ENCODE measurements around the gene CMPK1.

DNA sequence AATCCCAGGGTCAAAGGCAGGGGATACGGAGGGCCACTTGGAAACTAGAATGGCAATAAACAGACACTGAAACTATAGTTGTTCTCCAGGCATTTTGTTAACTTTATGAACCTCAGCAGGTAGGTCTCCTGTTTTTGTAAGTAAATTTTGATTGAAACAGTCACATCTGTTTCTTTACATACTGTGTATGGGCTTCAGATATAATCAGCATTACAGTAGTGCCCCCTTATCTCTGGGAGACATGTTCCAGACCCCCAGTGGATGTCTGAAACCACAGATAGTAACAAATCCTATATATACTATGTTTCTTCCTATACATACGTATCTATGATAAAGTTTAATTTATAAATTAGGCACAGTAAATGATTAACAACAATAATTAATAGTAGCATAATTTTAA is 31.1 kb upstream of the CMPK1 start:
- TF ChIP-seq SP1 (IDR thresholded peaks at IDR 0.05; ENCODE audit: low read depth, low read length) (no peak), RAD21 (IDR thresholded peaks at IDR 0.05; ENCODE audit: insufficient read depth, low read depth, low read length) (no peak), EGR1 (IDR thresholded peaks at IDR 0.05; ENCODE audit: borderline replicate concordance in 1 of 2, low read depth in 2 of 2, low read length in 2 of 2) (no peak), RAD51 (IDR thresholded peaks at IDR 0.05) (no peak), EP300 (IDR thresholded peaks at IDR 0.05; ENCODE audit: borderline replicate concordance in 1 of 2, control insufficient read depth in 1 of 2, low read depth in 2 of 2, low read length in 2 of 2) (no peak)
- TF ChIP-seq, protein P1, sequence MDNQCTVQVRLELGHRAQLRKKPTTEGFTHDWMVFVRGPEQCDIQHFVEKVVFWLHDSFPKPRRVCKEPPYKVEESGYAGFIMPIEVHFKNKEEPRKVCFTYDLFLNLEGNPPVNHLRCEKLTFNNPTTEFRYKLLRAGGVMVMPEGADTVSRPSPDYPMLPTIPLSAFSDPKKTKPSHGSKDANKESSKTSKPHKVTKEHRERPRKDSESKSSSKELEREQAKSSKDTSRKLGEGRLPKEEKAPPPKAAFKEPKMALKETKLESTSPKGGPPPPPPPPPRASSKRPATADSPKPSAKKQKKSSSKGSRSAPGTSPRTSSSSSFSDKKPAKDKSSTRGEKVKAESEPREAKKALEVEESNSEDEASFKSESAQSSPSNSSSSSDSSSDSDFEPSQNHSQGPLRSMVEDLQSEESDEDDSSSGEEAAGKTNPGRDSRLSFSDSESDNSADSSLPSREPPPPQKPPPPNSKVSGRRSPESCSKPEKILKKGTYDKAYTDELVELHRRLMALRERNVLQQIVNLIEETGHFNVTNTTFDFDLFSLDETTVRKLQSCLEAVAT (IDR thresholded peaks at IDR 0.05) = no peak
- TF ChIP-seq, protein P2, sequence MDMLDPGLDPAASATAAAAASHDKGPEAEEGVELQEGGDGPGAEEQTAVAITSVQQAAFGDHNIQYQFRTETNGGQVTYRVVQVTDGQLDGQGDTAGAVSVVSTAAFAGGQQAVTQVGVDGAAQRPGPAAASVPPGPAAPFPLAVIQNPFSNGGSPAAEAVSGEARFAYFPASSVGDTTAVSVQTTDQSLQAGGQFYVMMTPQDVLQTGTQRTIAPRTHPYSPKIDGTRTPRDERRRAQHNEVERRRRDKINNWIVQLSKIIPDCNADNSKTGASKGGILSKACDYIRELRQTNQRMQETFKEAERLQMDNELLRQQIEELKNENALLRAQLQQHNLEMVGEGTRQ (IDR thresholded peaks at IDR 0.05; ENCODE audit: borderline replicate concordance, low read depth, low read length) = no peak
- TF ChIP-seq, protein P3, sequence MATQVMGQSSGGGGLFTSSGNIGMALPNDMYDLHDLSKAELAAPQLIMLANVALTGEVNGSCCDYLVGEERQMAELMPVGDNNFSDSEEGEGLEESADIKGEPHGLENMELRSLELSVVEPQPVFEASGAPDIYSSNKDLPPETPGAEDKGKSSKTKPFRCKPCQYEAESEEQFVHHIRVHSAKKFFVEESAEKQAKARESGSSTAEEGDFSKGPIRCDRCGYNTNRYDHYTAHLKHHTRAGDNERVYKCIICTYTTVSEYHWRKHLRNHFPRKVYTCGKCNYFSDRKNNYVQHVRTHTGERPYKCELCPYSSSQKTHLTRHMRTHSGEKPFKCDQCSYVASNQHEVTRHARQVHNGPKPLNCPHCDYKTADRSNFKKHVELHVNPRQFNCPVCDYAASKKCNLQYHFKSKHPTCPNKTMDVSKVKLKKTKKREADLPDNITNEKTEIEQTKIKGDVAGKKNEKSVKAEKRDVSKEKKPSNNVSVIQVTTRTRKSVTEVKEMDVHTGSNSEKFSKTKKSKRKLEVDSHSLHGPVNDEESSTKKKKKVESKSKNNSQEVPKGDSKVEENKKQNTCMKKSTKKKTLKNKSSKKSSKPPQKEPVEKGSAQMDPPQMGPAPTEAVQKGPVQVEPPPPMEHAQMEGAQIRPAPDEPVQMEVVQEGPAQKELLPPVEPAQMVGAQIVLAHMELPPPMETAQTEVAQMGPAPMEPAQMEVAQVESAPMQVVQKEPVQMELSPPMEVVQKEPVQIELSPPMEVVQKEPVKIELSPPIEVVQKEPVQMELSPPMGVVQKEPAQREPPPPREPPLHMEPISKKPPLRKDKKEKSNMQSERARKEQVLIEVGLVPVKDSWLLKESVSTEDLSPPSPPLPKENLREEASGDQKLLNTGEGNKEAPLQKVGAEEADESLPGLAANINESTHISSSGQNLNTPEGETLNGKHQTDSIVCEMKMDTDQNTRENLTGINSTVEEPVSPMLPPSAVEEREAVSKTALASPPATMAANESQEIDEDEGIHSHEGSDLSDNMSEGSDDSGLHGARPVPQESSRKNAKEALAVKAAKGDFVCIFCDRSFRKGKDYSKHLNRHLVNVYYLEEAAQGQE (IDR thresholded peaks at IDR 0.05; ENCODE audit: low read depth, low read length) = no peak
- TF ChIP-seq, protein P4, sequence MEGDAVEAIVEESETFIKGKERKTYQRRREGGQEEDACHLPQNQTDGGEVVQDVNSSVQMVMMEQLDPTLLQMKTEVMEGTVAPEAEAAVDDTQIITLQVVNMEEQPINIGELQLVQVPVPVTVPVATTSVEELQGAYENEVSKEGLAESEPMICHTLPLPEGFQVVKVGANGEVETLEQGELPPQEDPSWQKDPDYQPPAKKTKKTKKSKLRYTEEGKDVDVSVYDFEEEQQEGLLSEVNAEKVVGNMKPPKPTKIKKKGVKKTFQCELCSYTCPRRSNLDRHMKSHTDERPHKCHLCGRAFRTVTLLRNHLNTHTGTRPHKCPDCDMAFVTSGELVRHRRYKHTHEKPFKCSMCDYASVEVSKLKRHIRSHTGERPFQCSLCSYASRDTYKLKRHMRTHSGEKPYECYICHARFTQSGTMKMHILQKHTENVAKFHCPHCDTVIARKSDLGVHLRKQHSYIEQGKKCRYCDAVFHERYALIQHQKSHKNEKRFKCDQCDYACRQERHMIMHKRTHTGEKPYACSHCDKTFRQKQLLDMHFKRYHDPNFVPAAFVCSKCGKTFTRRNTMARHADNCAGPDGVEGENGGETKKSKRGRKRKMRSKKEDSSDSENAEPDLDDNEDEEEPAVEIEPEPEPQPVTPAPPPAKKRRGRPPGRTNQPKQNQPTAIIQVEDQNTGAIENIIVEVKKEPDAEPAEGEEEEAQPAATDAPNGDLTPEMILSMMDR (IDR thresholded peaks at IDR 0.05 in 2 of 3, conservative IDR thresholded peaks at IDR 0.05 in 1 of 3; ENCODE audit: control insufficient read depth in 2 of 3, extremely low read depth in 1 of 3, insufficient read depth in 1 of 3, low read depth in 3 of 3, low read length in 3 of 3) = no peak
- TF ChIP-seq, protein P5, sequence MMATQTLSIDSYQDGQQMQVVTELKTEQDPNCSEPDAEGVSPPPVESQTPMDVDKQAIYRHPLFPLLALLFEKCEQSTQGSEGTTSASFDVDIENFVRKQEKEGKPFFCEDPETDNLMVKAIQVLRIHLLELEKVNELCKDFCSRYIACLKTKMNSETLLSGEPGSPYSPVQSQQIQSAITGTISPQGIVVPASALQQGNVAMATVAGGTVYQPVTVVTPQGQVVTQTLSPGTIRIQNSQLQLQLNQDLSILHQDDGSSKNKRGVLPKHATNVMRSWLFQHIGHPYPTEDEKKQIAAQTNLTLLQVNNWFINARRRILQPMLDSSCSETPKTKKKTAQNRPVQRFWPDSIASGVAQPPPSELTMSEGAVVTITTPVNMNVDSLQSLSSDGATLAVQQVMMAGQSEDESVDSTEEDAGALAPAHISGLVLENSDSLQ (IDR thresholded peaks at IDR 0.05) = no peak
